Measurements from ENCODE around the gene TPK1.
"Not testable (repeated sequence)": the region's sequence is repeated elsewhere in the genome, so short reads cannot be mapped to it uniquely, and the experiment has no call there.

Gene TPK1

DNA sequence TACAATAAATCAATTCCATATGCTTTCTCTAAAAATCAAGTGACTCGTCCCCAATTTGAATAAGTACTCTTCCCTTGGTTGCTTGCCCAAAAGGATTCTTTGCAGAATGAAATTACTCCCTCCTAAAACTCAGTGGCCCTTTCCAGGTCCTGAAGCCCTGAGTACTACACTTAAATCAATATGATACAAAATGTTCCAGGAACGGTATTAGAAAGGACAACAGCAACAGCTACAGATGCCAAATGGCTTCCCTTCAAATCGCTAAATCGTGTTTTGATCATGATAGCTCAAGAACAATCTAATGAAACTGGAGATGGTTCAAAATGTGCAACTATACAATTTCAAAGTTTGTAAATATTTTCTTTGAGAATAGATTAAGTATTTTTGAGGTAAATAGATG, 59.4 kb downstream of the TPK1 start:
- DNase-seq = no peak

DNA sequence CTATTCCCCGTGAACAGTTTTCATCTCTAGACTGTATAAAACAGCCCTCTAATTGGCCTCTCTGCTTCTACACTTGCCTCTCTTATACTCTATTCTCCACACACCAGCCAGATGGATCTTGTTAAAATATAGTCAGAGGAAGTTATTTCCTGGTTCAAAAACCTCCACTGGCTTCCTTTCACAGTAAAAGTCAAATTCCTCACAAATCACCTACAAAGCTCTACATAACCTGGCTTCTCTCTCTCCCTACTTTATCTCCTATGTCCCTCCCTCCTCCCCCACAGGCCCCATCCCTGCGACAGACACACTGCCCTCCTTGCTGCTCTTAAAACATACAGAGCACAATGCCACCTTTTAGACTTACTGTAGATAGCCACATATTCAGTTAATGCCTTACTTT, 60.1 kb downstream of the TPK1 start:
- no peak for DNase-seq

DNA sequence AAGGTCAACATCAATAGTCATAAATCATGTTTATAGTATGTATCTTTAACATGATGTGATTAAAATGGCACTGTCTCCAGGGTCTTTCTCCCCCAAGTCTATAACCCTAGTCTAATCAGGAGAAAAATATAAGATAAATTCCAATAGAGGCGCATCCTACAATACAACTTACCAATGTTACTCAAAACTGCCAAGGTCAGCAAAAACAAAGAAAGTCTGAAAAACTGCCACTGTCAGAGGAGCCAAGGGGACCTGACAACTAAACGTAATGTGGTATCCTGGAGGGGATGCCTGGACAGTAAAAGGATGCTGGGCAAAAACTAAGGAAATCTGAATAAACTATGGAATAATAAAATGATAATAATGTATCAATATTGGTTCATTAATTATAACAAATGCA, 63.9 kb downstream of the TPK1 start:
- DNase-seq = no peak

DNA sequence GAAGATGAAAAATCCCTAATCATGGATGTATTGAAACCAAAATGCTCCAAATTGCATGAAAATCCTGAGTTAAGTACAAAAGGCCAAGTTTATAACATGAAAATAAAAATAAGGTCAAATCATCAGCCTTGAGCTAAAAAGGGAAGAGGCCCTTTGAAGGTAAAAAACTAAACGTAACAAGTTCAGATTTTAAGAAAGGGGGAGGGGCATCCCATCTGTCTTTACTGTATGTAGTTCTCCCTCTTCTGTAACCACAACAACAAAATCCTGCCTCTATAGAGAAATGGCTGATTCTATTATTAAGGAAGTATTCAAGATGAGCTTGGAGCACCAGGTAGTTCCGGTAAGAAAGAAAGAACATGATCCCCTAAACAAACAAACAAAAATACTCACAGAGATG, 64.7 kb downstream of the TPK1 start:
- DNase-seq = no peak

DNA sequence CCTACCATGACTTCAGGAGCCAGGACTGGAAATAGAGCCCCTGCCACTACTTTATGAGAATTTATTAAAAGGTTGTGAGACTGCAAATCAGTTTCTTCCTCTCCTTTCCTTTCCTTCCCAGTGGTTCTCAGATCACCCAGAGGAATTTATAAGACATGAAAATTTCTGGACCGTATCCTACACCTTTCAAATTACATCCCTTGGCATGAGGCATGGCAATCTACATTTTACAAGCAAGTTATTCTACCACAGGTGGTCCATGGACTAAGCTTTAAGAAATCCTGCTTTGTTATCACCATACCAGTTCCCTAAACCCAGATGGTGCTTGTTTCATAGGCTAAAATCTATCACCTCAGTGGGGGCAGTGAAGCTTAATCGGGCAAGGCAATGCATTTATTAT, 66.5 kb downstream of the TPK1 start:
- DNase-seq = no peak

DNA sequence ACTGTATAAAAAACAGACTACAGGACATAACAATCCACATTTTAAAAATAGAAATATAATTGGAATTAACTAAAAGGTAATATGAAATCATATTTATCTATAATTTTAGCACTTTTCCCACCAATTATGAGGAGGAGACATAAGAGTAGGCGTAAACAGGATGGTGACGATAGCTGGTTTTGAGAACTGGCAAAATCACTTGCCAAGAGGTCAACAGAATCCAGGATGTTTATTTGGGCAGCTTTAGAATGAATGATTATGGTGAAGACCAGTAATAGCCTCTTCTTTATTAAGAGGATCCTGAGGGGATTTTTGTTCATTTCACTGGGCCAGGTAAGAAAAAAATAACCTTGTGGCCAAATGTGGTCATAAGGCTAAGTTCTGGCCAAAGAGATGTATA, 67.2 kb downstream of the TPK1 start:
- no peak for DNase-seq

DNA sequence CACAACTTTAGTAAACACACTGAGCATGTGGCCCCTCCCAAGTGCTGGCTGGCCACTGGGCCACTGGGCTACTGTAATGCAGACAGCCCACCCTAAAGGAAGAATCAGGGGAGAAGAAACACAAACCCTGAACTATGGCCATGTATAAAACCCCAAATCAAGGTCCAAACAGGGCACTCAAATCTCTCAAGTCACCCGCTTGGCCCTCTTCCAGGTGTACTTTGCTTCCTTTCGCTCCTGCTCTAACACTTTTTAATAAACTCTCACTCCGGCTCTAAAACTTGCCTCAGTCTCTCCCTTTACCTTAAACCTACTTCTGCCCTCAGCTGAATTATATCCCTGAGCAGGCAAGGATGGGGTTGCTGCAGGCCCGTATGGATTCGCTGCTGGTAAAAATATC, 72.6 kb downstream of the TPK1 start:
- no peak for DNase-seq

DNA sequence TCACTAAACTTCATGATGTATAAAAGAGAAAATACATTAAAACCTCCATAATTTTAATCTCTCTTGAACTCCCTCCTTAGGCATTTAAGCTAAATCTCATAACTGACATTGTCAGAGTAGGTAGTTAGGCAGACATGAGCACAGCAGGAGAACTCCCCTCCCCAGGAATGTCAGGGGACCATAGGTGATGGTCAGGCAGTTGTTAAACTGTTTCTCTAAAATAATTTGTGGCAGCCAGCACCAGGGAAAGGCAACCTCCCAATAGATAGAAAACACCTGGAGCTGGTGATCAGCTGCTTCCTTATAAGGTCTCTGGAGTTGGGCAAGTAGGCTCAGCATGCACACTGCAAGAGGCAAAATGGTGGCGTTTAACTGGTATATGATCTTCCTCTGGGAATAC, 73.0 kb downstream of the TPK1 start:
- DNase-seq = no peak

DNA sequence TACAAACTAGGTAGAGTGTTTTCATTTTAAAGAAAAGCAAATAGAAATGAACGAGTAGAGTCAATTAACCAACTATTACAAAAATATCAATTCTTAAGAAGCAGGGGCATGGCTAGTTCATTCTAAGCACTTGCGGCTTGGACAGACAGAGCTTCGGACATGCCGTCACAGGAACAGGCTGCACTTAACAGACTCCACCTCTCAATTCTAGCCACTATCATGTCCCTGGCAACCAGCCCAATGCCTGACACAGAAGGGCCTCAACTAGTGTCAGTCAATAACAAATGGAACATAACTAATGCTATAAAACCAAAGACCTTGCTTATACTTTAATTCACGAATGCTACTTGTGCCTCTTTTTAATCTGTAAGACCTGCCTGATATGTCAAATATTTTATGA, 74.4 kb downstream of the TPK1 start:
- no peak for DNase-seq

DNA sequence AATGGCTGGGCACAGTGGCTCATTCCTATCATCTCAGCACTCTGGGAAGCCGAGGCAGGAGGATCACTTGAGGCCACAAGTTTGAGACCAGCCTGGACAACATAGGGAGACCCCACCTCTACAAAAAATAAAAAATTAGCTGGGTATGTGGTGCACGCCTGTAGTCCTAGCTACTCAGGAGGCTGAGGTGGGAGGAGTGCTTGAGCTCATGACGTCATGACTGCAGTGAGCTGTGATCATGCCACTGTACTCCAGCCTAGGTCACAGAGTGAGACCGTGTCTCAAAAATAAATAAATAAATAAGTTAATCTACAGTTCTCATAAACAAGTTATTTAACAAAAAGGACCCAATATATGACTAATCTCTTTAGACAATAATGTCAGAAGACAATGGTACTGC, 76.2 kb downstream of the TPK1 start:
- no peak for DNase-seq

DNA sequence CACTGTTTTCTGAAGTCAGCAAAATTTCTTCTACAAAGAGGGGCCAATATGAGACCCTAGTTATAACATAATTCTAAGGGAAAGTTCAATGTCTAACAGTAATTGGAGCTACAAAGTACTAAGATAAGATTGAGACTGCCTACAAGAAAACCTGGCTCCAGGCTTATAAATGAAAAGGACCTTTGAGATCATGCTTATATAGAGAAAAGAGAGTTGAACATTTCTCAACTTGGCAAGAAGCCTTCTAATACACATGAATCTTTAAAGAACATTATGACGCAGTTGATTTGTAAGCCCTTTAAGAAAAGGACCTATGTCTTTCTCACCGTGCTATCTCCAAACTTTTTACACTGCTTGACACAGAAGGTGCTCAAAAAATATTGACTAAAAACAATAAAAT, 87.9 kb downstream of the TPK1 start:
- DNase-seq = no peak

DNA sequence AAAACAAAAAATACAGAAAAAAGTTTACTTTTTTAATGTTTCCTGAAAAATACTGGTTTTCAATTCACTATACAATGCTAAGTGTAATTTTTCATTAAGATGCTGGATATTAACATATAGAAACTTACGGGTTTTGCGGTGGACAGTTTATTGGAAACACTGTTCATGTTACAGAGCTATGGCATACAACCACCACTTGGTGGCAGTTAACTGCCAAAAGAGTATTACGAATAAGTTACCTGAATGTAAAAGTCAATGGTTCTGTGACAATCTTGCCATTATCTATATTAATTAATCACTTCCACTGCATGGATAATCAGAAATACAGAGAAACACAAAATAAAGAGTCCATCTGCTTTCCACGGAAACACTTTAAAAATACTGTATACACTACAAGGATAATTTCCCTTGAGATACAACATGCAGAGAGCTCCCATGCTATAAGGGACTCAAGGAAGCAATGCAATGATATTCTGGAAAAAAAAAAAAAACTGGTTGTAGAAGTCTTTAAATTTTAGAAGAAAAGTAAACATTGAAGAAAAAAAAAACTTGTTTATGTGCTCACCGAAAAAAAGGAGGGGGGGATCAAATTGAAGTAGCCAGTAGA, 97.0 kb downstream of the TPK1 start:
- DNase-seq = no peak

DNA sequence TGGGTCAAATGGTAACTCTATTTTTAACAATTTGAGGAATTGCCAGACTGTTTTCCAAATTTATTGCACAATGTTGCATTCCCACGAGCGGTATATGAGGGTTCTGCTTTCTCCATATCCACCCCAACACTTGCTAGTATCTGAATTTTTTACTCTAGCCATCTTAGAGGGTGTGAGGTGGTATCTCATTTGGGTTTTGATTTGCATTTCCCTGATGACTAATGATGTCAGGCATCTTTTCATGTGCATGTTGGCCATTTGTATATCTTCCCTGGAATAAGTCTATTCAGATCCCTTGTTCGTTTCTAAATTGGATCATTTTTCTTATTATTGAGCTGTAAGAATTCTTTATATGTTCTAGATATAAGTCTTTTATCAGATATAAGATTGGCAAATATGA, 97.7 kb downstream of the TPK1 start:
- DNase-seq = no peak

DNA sequence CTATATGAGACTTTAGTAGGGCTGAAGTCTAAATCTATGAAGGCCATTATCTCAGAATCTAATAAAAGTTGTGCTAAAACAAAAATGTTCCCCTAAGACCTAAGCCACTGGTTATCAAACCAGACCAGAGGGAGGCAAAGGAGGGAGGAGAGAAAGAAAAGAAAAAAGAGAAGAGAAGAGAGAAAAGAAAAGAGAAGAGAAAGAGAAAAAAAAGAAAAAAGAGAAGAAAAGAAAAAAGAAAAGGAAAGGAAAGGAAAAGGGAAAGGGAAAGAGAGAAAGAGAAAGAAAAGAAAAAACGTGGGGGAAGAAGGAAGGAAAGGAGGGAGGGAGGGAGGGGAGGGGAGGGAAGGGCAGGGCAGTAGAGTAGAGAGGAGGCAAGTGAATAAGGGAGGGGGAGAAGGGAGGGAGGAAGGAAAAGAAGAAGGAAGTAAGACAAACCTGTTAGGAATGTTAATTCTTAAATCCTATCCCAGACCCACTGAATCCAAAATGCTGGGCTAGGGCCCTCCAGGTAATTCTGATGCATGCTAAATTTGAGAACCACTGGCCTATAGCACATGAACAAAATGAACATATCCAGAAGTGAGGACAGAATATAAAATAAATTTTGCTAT, 98.9 kb downstream of the TPK1 start:
- DNase-seq = no peak

DNA sequence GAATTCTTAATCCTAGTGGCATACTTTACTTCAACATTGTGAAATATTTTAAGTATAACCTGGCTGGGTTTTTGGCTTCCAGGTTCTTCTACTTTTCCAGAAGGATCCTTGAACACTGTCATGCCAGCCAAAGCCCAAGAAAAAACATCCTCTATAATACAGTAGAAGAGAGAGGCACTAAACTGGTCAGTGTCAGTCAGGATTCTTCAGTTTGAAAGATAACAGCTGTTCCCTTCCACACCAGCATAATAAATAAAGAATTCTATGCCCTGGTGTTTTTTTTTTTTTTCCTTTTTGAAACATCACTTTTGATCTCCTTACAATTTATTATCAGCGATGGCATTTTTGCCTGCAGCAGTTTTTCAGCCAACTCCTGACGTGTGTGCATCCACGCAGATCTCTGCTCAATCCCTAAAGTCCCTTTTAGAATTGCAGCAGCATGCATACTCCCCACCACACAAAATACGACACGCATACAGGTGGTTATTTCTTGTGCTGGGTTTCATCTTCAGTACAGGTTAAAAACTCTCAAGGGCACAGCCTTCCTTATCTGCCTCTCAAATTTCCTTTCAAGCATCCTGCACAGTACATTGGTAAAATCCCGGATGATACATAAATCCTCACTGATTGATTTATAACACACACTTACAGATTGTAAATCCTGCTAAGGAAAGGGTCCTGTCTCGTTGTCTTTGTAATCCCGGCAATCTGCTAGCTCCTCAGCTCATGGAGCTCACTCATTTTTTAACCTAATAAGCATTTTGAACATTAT, 100.2 kb downstream of the TPK1 start:
- DNase-seq = no peak

DNA sequence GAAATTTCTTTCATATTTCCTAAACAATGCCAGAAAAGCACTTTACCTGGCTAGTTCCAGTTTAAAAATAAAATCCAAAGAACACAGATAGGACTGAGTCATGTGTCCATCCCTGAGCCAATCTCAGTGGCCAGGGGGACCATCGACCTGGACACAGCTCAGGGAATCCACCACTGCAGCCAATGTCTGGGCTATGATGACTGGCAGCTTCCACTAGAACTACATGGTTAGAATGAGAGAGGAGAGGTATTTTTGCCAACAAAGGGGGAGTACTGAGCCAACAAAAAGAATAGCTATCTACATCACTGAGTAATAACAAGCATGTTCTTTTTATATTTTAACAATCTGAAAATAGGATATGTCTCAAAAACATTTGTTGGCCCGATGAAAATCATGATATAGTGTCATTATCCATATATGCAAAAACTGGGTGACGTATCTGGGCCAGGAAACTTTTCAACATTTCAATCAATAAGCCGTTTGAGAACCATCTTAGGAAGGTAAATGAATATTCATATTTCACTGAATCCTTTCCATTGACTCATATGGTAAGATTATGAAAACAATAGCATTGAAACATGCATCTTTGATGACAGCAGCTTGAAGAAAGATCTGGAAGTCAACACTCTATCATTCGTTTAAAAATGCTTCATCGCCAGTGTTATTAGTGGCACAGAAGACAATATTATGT, 104.0 kb downstream of the TPK1 start:
- DNase-seq = no peak

DNA sequence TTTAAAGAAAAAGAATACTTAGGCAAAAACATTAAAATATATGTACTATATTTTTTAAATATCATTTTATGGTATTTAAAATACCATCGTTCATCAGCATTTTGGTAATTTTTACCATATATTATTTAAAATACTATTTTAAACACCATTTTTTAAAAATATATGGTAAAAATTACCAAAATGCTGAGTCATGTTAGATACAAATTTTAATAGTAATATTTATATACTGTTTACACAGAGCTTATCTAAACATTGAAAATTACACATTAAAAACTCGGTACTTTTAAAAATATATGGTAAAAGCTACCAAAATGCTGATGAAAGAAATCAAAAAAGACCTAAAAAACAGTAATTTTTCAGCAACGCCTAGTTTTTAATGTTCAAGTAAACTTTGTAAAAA, 105.6 kb downstream of the TPK1 start:
- DNase-seq = no peak

DNA sequence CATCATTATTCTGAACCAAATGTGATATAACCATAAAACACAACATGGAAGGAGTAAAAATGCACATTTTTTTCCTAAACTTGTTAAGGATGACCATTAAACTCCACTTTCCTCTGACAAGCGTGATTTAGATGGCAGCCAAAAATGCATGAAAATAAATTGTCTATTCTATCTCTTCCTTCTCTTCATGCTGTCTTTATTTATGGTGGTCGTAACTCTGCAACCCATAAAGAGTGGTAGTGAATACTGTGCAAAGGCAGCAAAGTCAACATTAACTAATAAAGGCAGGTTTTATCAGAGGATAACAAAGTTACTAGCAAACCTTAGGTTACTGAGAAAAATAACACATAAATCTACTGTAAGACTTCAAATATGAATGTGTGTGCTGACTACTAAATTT, 106.6 kb downstream of the TPK1 start:
- DNase-seq = no peak

DNA sequence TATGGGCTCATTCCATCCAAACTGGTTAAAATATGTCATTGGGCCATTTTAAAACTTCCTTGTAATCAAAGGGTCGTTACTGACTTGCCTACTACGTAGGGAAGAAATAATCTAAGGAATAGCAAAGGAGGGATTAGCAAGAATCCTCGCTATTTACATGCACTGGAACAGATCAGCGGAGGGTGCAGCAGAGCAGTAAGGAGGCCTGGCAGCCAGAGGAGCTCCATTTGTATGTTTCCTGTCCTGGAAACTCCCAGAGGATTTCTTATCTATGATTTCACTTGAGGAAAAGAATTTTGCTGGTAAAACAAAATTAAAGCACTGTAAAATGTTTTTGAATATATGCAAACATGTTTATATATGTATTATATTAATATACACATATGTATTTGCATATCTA, 107.3 kb downstream of the TPK1 start:
- no peak for DNase-seq

DNA sequence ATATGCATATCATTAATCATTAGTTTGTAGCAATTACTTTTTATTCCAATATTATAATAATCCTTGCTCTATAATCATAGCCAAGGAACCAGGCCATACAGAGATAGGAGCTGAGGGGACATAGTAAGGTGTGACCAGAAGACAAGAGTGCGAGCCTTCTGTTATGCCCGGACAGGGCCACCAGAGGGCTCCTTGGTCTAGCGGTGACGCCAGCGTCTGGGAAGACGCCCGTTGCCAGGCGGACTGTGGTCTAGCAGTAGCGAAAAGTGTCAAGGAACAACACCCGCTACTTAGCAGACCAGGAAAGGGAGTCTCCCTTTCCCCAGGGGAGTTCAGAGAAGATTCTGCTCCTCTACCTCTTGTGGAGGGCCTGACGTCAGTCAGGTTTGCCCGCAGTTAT, 109.0 kb downstream of the TPK1 start:
- not testable (repeated sequence) for DNase-seq

DNA sequence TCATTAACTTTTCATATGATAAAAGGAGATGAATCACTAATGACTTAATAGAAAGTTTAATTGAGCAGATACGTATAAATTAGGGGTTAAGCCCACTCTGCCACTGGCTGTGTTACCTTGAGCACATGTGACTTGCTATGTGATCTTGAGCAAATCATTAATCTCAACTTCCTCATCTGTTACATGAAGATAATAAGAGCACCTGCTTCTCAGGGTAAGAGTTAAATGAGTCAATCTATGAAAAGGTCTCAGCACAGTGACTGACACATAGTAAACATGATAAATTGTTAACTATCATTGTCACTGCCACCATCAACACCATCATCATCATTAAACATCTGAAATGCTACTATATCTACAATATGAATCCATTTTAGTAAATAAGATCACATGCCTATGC, 110.8 kb downstream of the TPK1 start:
- DNase-seq = no peak

DNA sequence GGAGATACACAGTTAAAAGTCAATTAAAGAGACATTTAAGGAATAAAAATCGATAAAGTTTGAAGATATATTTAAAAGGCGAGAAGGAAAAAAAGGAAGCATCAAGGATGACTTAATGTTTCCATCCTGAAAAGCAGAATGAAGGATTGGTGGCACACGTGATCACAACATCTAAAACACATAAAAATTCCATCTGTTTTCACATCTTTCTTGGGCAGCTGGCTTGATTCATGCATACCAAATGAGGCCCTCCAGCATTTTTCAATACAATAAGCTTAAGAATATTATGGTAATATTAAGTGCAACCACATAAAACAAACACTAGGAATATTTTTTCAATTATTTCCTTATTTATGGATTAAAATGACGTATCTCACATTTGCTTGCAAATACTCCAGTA, 112.6 kb downstream of the TPK1 start:
- DNase-seq = no peak

DNA sequence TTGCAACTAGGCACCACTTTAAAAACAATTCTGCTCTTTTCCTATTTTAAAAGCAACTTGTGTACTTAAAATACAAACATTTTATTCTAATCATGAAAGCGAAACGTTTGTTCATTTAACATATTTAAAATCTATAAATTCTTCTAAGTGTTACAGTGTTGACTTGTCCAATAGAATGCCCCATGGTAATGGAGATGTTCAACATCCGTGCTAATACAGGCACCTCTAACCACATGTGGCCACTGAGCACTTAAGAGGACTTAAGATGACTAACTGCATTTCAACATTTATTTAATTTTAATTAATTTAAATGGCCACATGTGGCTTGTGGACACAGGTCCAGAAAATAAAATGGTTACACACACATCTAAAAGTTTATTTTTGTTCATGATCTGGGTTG, 115.1 kb downstream of the TPK1 start:
- DNase-seq = no peak

DNA sequence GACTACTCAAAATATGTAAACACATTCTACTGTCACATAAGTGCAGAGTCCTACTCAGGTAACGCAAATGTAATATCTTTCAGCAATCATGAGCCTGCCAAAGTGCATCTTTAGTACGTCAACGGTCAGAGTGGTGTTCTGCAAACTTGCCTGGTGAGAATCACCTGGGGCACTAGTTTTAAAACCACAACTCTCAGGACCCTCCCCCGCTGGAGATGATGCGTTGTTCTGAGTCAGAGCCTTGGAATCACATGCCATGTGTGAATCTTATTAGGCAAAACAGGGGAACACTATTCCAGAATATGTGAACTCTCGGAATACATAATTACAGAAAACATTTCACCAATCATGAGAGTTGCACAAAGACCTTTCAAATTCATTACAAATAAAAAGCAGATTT, 115.7 kb downstream of the TPK1 start:
- no peak for DNase-seq

Data from KG1 (cell line).